OCI-LY7 (cell line): Measurements from ENCODE around the gene IQCE. TPM values are rescaled to one million over a fixed set of nuclear protein-coding genes. Genes with fewer than 3 reads are reported as not detected.

ENCODE experiments used
- BruUV-seq: library from RNA; stranded (reverse); fragments of 400-500 nt; replicated peaks from 2 replicates; lab custom pipeline; 2021; lab: Mats Ljungman, UMichigan
- CTCF ChIA-PET: fragments of 300-600 bp; sonication (Branson Sonifier 250); formaldehyde crosslinking; loops from one replicate; lab custom pipeline; 2022; ENCODE audit warnings: antibody characterized with exemption; ENCODE audit not compliant: unreplicated experiment; lab: Charles Lee
- POLR2A ChIA-PET: fragments of 300-600 bp; sonication (Branson Sonifier 250); formaldehyde crosslinking; loops from one replicate; lab custom pipeline; 2022; ENCODE audit warnings: antibody characterized with exemption; lab: Charles Lee
- DNase-seq: peaks from one replicate; pipeline ENCODE4 v3.0.0-alpha.2; 2015; ENCODE audit warnings: low spot score
- H2AFZ ChIP-seq: fragments of 200-600 bp; sonication (generic), shearing (Covaris generic); 2 replicates; pipeline ENCODE4 v1.6.1; 2014; ENCODE audit warnings: mild to moderate bottlenecking, antibody characterized with exemption, low read length, moderate library complexity
- H3K27ac ChIP-seq: fragments of 200-600 bp; sonication (generic); 2 replicates; pipeline ENCODE4 v1.5.1; 2014; ENCODE audit warnings: mixed run types, low read depth, mild to moderate bottlenecking, moderate library complexity, low read length, inconsistent platforms; ENCODE audit not compliant: poor library complexity, severe bottlenecking
- H3K36me3 ChIP-seq: fragments of 200-600 bp; sonication (generic); 2 replicates; pipeline ENCODE4 v1.6.1; 2014; ENCODE audit warnings: mild to moderate bottlenecking, antibody characterized with exemption, low read length, moderate library complexity, mixed read lengths; ENCODE audit not compliant: insufficient read depth
- H3K4me1 ChIP-seq: fragments of 200-600 bp; sonication (generic); 2 replicates; pipeline ENCODE4 v1.5.1; 2014; ENCODE audit warnings: mild to moderate bottlenecking, low read length; ENCODE audit not compliant: insufficient read depth, poor library complexity, severe bottlenecking
- H3K4me2 ChIP-seq: fragments of 200-600 bp; sonication (generic); 2 replicates; pipeline ENCODE4 v1.6.1; 2014; ENCODE audit warnings: mild to moderate bottlenecking, low read length
- H3K4me3 ChIP-seq: fragments of 200-600 bp; sonication (generic); 2 replicates; pipeline ENCODE4 v1.5.1; 2014; ENCODE audit warnings: mild to moderate bottlenecking, low read depth, low read length; ENCODE audit not compliant: poor library complexity, severe bottlenecking
- H3K79me2 ChIP-seq: fragments of 200-600 bp; sonication (generic); 2 replicates; pipeline ENCODE4 v1.6.1; 2016; ENCODE audit warnings: low read depth, mild to moderate bottlenecking, low read length, moderate library complexity, mixed read lengths; ENCODE audit not compliant: insufficient read depth
- H3K9me2 ChIP-seq: fragments of 200-600 bp; sonication (generic); 2 replicates; pipeline ENCODE4 v1.6.1; 2016; ENCODE audit warnings: mild to moderate bottlenecking, low read length, mixed read lengths; ENCODE audit not compliant: insufficient read depth
- H3K9me3 ChIP-seq: fragments of 200-600 bp; sonication (generic); 2 replicates; pipeline ENCODE4 v1.6.1; 2014; ENCODE audit warnings: mild to moderate bottlenecking, mixed run types, low read length, mixed read lengths
- H4K20me1 ChIP-seq: fragments of 200-600 bp; sonication (generic); 2 replicates; pipeline ENCODE4 v1.6.1; 2014; ENCODE audit warnings: mild to moderate bottlenecking, antibody characterized with exemption, low read length, moderate library complexity, mixed read lengths; ENCODE audit not compliant: insufficient read depth
- EZH2phosphoT487 ChIP-seq: fragments of 200-600 bp; sonication (generic); IDR thresholded peaks from 2 replicates; pipeline ENCODE4 v1.6.1; 2018; ENCODE audit warnings: low read depth, borderline replicate concordance, mild to moderate bottlenecking, mixed run types, antibody characterized with exemption, low read length, moderate library complexity, mixed read lengths
- intact Hi-C: fragments of 100-400 bp; cut with micrococcal nuclease; formaldehyde crosslinking; loops from one replicate; pipeline ENCODE4 v1.10.0; 2022; ENCODE audit not compliant: unreplicated experiment
- total RNA-seq, 2 experiments: library from RNA; depleted of rRNA in 1 of 2; stranded (reverse); fragments of >200 nt in 1 of 2; shearing (Covaris generic) in 1 of 2; gene quantifications; 2 replicates each; pipeline ENCODE4 v1.2.3, GENCODE V29; 2014 to 2022
- TF ChIP-seq, protein P1 (sequence below): fragments of 200-600 bp; sonication (generic); conservative IDR thresholded peaks from 2 replicates; pipeline ENCODE4 v1.5.1; 2014; ENCODE audit warnings: mild to moderate bottlenecking, antibody characterized with exemption, low read length, moderate library complexity, mixed read lengths

The IQCE gene
- total RNA-seq, 2 experiments from 2014 or later = 6.2 to 6.6 TPM

DNA sequence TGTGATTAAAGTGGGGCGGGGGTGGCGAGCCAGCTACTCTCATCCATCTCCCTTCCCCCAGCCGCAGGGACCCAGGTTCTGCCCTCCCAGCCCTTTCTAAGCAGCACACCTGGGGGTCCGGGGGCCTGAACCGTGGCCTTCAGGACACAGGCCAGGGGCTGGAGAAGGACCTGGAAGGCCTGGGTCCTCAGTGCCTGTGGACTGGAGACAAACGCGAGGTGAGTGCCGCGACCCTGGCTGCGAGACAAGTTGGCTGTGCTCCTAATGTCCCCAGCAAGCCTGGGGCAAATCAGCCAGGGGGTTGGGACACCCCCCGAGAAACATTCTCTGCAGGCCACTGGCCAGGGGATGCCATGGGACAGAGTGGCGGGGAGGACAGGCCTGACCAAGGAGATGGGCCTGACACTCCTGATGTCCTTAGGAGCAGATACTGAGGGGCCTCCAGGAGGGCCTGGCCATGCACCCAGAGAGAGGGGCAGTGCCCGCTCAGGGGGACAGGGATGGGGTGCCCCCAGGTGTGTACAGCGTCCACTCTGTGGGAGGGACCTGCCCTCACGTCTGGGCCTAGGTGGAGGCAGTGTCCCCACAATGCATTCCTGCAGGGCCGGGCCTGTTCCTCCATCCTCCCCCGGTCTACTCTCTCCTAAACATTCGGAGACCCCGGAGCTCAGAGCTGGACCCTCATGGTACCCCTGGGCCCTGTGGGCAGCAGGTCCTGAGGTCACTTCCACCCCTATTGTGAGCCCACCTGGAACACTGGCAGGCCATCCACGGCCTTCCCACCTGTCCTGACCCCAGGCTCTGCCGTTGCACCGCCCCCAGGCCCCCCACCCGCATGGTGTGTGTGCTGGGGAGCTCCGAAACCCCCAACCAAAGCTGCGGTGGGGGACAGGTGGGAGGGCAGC is 16.5 kb upstream of the IQCE start:
- H3K4me3 ChIP-seq = no peak overlapping the region
- BruUV-seq = no TSS peak
- ChIA-PET CTCF (no interaction called here), POLR2A (no interaction called here)
- no peaks in the 10 kb centered on the region for H3K4me1 ChIP-seq
- no peaks in the 10 kb centered on the region for H3K79me2 ChIP-seq
- intact Hi-C loops = no loop called here
- no peaks in the 10 kb centered on the region for H3K9me2 ChIP-seq
- no peaks in the 10 kb centered on the region for H3K9me3 ChIP-seq
- no peak overlapping the region for H3K4me2 ChIP-seq
- no peaks in the 10 kb centered on the region for H4K20me1 ChIP-seq
- no peak overlapping the region for H3K27ac ChIP-seq
- TF ChIP-seq, protein P1, sequence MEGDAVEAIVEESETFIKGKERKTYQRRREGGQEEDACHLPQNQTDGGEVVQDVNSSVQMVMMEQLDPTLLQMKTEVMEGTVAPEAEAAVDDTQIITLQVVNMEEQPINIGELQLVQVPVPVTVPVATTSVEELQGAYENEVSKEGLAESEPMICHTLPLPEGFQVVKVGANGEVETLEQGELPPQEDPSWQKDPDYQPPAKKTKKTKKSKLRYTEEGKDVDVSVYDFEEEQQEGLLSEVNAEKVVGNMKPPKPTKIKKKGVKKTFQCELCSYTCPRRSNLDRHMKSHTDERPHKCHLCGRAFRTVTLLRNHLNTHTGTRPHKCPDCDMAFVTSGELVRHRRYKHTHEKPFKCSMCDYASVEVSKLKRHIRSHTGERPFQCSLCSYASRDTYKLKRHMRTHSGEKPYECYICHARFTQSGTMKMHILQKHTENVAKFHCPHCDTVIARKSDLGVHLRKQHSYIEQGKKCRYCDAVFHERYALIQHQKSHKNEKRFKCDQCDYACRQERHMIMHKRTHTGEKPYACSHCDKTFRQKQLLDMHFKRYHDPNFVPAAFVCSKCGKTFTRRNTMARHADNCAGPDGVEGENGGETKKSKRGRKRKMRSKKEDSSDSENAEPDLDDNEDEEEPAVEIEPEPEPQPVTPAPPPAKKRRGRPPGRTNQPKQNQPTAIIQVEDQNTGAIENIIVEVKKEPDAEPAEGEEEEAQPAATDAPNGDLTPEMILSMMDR = no peak
- no peak for TF ChIP-seq EZH2phosphoT487
- no peak for DNase-seq
- H3K36me3 ChIP-seq = peaks cover 68% of the 10 kb centered on the region
- H2AFZ ChIP-seq = no peak overlapping the region

DNA sequence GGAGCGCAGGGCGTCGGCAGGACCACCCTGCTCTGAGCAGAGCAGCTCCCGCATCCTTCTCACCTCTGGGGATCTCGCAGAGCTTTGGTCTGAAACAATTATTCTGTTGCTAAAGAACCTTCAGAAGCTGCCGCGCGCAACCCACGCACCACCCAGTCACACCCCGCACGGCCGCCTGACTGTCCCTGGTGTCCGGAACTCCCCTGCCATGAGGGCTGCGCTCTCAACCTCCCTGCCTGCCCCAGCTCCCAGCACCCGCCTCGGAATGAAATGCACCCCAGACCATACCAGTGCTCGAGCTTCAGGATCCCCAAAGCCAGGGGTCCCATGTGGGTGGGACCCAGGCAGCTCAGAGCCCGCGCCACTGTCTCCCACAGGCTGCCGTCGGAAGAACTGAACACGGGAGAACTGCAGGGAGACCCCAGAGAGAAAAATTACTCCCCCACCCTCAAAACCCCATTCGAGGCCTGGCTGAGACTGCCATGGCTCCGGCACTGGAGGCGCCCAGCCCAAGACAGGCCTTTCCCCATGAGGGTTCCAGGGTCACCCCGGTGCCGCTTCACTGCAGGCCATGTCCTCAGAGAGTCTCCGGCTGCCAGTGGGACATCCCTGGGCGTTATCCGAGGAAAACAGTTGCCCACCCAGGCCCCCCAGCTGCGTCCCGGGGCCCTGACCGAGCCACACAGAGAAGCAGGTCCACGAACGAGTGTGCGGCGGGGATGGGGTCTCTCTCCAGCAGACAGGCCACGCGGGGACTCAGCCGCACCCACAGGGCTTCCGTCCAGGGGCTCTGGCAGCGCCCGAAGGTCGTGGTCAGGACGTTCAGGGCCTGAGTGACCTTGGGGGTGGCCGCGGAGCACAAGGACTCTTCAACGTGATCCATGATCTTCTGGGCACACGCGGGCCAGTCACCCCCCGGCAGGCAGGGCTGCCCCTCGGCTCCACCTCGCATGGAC is 15.6 kb upstream of the IQCE start:
- Histone ChIP-seq H3K27ac (no peak overlapping the region), H2AFZ (no peak overlapping the region), H3K4me1 (no peaks in the 10 kb centered on the region), H3K9me3 (no peaks in the 10 kb centered on the region), H3K36me3 (peaks cover 73% of the 10 kb centered on the region), H3K9me2 (no peaks in the 10 kb centered on the region), H3K4me3 (no peak overlapping the region), H3K79me2 (no peaks in the 10 kb centered on the region), H4K20me1 (no peaks in the 10 kb centered on the region), H3K4me2 (no peak overlapping the region)
- BruUV-seq = no TSS peak
- no peak for DNase-seq
- intact Hi-C loops = no loop called here
- ChIA-PET CTCF (no interaction called here), POLR2A (interaction anchor here (0.6 kb wide), 2 partner anchors 85 to 256 kb away, joined by 3 to 4 read pairs; no protein-coding TSS in a partner anchor)
- TF ChIP-seq, protein P1 = no peak
- no peak for TF ChIP-seq EZH2phosphoT487
